Measurements from ENCODE around the gene TIFAB. TPM values are rescaled to one million over a fixed set of nuclear protein-coding genes. Genes with fewer than 3 reads are reported as not detected.
A peak's percentile ranks its signal among the peaks of the same experiment; 100 is the strongest.

TIFAB gene
- polyA plus RNA-seq, 1 experiment: not detected

GRCh38 chr5:135398160-135398854, 53.8 kb downstream of the TIFAB start:
- no peak for TF ChIP-seq CTCF (IDR thresholded peaks at IDR 0.05; ENCODE audit: insufficient read depth, low read depth, low read length)
- CTCF ChIA-PET: interaction anchor here (1.1 kb wide), 1 partner anchor 168 kb away, joined by 3 read pairs; no protein-coding TSS in a partner anchor
- H3K36me3 ChIP-seq (ENCODE audit: control insufficient read depth, insufficient read depth, low read length): no peaks in the 10 kb centered on the region
- no peaks in the 10 kb centered on the region for H3K27me3 ChIP-seq (ENCODE audit: control insufficient read depth, insufficient read depth, low read length)
- no peak for DNase-seq (ENCODE audit: low read depth)
- peak overlapping the region; percentile 79 for H3K4me3 ChIP-seq (ENCODE audit: low read depth, low read length)
- POLR2A ChIA-PET: no interaction called here

Small RNAs within 50 kb of the gene (small RNA-seq; reads per million reads assigned to genes)
- gene DCANP1 (ENCODE audit: insufficient read length, low read depth, low replicate concordance): not detected

Other genes with a start within 250 kb of the TIFAB start
- 84.8 and 96.0 TPM in 2 replicates for gene MACROH2A1, start 53.1 kb downstream of the TIFAB start, polyA plus RNA-seq (2011; rRNA removed)
- not detected in 2 replicates for gene DCANP1, start 5.0 kb downstream of the TIFAB start, polyA plus RNA-seq (2011; rRNA removed)
- not detected in 2 replicates for gene NEUROG1, start 83.6 kb upstream of the TIFAB start, polyA plus RNA-seq (2011; rRNA removed)
- 1.5 and 1.6 TPM in 2 replicates for gene CXCL14, start 126.6 kb upstream of the TIFAB start, polyA plus RNA-seq (2011; rRNA removed)

All from BJ (cell line).